Psoas muscle (tissue), 8 donors: ENCODE measurements around the gene SORCS3. TPM values are rescaled to one million over a fixed set of nuclear protein-coding genes. Genes with fewer than 3 reads are reported as not detected.

Experiments used
- ATAC-seq, 4 donors: fragments of 200-7000 bp; cut with Tn5 transposase; one replicate each; pipeline ENCODE4 v1.9.1; 2020; ENCODE audit warnings: moderate library complexity in 3 of 4, mild to moderate bottlenecking in 2 of 4
- DNase-seq, 2 donors: peaks; one replicate each; pipeline ENCODE4 v3.0.0-alpha.2; 2020
- H3K27ac ChIP-seq: fragments of 200-600 bp; one replicate; pipeline ENCODE4 v1.8.0; 2022
- H3K27me3 ChIP-seq, 3 donors: fragments of 200-600 bp in 1 of 3; one replicate each; pipeline versions ENCODE4 v1.6.1 to v1.8.0; 2013 to 2022; ENCODE audit warnings: low read length in 2 of 3, mild to moderate bottlenecking in 2 of 3, moderate library complexity in 1 of 3; ENCODE audit not compliant: insufficient read depth in 3 of 3
- H3K36me3 ChIP-seq, 2 donors: fragments of 200-600 bp in 1 of 2; one replicate each; pipeline versions ENCODE4 v1.6.1 to v1.8.0; 2013 to 2022; ENCODE audit warnings: low read depth in 1 of 2, mild to moderate bottlenecking in 1 of 2, moderate library complexity in 1 of 2; ENCODE audit not compliant: insufficient read depth in 1 of 2
- H3K4me1 ChIP-seq: fragments of 200-600 bp; one replicate; pipeline ENCODE4 v1.8.0; 2022
- H3K4me3 ChIP-seq: fragments of 200-600 bp; one replicate; pipeline ENCODE4 v1.8.0; 2022; ENCODE audit warnings: mild to moderate bottlenecking
- H3K9me3 ChIP-seq: fragments of 200-600 bp; one replicate; pipeline ENCODE4 v1.8.0; 2022
- CTCF ChIP-seq: fragments of 200-600 bp; IDR thresholded peaks from one replicate; pipeline ENCODE4 v1.8.0; 2022; ENCODE audit warnings: antibody characterized with exemption
- WGBS, 3 donors: extraction: QIAGEN DNeasy Blood & Tissue Kit; methylation state at CpG; one replicate each; pipeline versions ENCODE4 v1.1.6 to v1.1.7; 2013; 5-methylcytosine and 5-hydroxymethylcytosine counted together
- intact Hi-C, 2 donors: fragments of 100-400 bp; cut with DNase I; formaldehyde crosslinking; loops; one replicate each; pipeline versions ENCODE4 v1.11.0 to v1.14.2; 2022
- polyA plus RNA-seq, 3 donors: library from polyadenylated mRNA; stranded (reverse); fragments of 200-250 nt; gene quantifications; one replicate each; pipeline ENCODE4 v1.2.3, GENCODE V29; 2013
- total RNA-seq, 4 donors: library from RNA; stranded (reverse); fragmentation: NEBNext Ultra II Directional in 2 of 4; extraction: Animal tissue kit (Norgen Biotek cat#: 25700) in 2 of 4; gene quantifications; one replicate each; pipeline versions ENCODE4 v1.2.1 to v1.2.4, GENCODE V29; 2021 to 2023
- donor health status: healthy with polysubstance abuse.
- donor health status: DM: no; HTN: no; CAD: no; lungs with moderate emphysema.
- donor health status: Bipolar disorder and iron deficiency.
- donor health status: healthy.
- donor health status: DM: yes; HTN: yes; CAD: no.
- donor health status: DM: no; HTN: no; CAD: no.
- donor health status: DM: no; HTN: no; CAD: no.
- donor health status: DM: yes; HTN: yes; CAD: no.

Gene SORCS3
- total and polyA plus RNA-seq, 7 donors = 0.01 TPM; not detected in 6

- 42 to 55% (median 47%) methylated on average over 3 of the region's 3 CpGs for WGBS, 3 donors
- Histone ChIP-seq H3K27me3 (peaks cover 0 to 6% (median 5%) of the 10 kb centered on the region in 3 donors), H3K36me3 (no peaks in the 10 kb centered on the region), H3K4me1 (no peaks in the 10 kb centered on the region), H3K9me3 (no peaks in the 10 kb centered on the region), H3K27ac (no peak overlapping the region), H3K4me3 (no peak overlapping the region)
- no peak for ATAC-seq
- TF ChIP-seq CTCF = no peak
- intact Hi-C loops = no loop called here
- no peak for DNase-seq
Observed at GRCh38 chr10:104732222-104732621, 91.1 kb downstream of the SORCS3 start.

DNA sequence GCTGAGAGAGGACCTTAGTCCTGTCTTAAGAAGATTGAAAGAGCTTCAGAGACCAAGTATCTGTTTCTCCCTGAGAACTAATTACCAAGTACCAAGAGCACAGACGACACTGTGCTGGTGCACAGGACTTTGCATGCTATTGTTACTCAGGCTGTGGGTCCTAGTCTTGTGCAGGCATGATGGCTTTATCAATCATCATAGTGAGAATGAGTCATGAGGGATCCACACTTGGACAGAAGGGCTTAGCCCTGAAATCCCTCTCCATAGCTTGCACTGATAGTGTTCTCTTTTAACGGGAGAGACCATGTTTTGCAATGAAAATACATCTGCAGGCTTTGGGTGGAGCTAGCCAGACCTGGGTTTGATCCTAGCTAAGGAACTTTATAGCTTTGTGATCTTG, 93.3 kb downstream of the SORCS3 start:
- Histone ChIP-seq H3K4me3 (no peak overlapping the region), H3K27ac (no peak overlapping the region), H3K36me3 (no peaks in the 10 kb centered on the region), H3K27me3 (peaks cover 0 to 6% (median 0%) of the 10 kb centered on the region in 3 donors), H3K9me3 (no peaks in the 10 kb centered on the region), H3K4me1 (no peaks in the 10 kb centered on the region)
- DNase-seq = no peak
- intact Hi-C loops = no loop called here
- WGBS, 3 donors = 28 to 42% (median 28%) methylated on average over 2 of the region's 2 CpGs
- no peak for TF ChIP-seq CTCF
- ATAC-seq = no peak

DNA sequence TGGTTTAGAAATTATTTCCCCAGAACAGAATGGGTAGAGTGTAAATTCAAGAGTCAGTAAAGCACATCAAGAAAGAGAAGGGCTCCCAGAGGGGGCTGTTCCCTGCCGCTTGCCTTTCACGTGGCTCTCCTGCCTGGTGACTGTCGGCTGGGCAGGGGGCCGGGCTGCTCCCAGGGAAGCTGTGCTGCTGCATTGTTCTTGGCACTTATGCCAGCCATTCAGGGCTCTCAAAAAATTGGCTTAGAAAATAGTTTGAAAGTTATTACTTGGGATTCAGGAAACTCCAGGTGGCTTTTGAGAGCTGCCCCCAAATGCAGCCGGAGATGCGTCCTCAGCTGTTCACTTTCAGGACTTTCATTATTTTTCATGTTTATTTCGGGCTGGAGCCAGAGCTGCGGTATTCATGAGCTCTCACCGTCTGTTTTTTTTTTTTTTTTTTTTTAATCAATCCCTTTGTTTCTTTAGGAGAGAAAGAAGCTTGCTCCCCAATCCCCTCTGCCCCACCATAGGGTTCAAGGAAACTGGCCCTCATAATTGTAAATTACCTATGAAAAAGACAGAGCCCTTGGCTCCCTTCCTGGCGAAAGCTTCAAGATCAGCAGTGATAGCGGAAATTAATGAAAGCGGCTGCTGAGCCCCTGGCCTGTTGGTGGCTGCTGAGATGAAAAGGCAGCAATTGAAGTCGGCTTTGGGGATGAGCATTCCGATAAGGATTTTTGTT, 94.1 kb downstream of the SORCS3 start:
- H3K4me1 ChIP-seq = no peaks in the 10 kb centered on the region
- TF ChIP-seq CTCF = no peak
- intact Hi-C loops = no loop called here
- H3K4me3 ChIP-seq = no peak overlapping the region
- no peaks in the 10 kb centered on the region for H3K36me3 ChIP-seq
- DNase-seq (no peak), ATAC-seq (no peak)
- no peaks in the 10 kb centered on the region for H3K9me3 ChIP-seq
- no peak overlapping the region for H3K27ac ChIP-seq
- WGBS, 3 donors = 16 to 25% (median 18%) methylated on average over 14 of the region's 14 CpGs
- peaks cover 0 to 6% (median 0%) of the 10 kb centered on the region in 3 donors for H3K27me3 ChIP-seq

- ATAC-seq (no peak), DNase-seq (no peak)
- H3K27ac ChIP-seq = no peak overlapping the region
- H3K4me3 ChIP-seq = no peak overlapping the region
- peaks cover 0 to 6% (median 0%) of the 10 kb centered on the region in 3 donors for H3K27me3 ChIP-seq
- intact Hi-C loops = no loop called here
- 19 to 35% (median 23%) methylated on average over 10 of the region's 10 CpGs for WGBS, 3 donors
- no peaks in the 10 kb centered on the region for H3K4me1 ChIP-seq
- TF ChIP-seq CTCF = no peak
- H3K9me3 ChIP-seq = no peaks in the 10 kb centered on the region
- no peaks in the 10 kb centered on the region for H3K36me3 ChIP-seq
Observed at GRCh38 chr10:104735757-104736391, 94.8 kb downstream of the SORCS3 start.
